H9 (cell line): ENCODE measurements around the gene GLRA1. TPM values are rescaled to one million over a fixed set of nuclear protein-coding genes. Genes with fewer than 3 reads are reported as not detected.

ENCODE experiments used
- DNase-seq: peaks from one replicate; pipeline ENCODE4 v3.0.0-alpha.2; 2017
- H2AFZ ChIP-seq: one replicate; pipeline ENCODE4 v1.6.1; 2013; ENCODE audit warnings: mild to moderate bottlenecking, low read length, control low read depth, moderate library complexity
- H2AK5ac ChIP-seq: 2 replicates; pipeline ENCODE4 v1.6.1; 2013; ENCODE audit warnings: low read length, control low read depth, mixed read lengths; ENCODE audit not compliant: insufficient read length
- H2BK120ac ChIP-seq: one replicate; pipeline ENCODE4 v1.6.1; 2013; ENCODE audit warnings: low read depth, mild to moderate bottlenecking, low read length, control low read depth, inconsistent platforms; ENCODE audit not compliant: poor library complexity, severe bottlenecking
- H2BK12ac ChIP-seq: 2 replicates; pipeline ENCODE4 v1.6.1; 2013; ENCODE audit warnings: low read length, control low read depth, mixed read lengths, low read depth; ENCODE audit not compliant: insufficient read length
- H2BK15ac ChIP-seq: 2 replicates; pipeline ENCODE4 v1.6.1; 2013; ENCODE audit warnings: low read depth, low read length, control low read depth
- H2BK20ac ChIP-seq: one replicate; pipeline ENCODE4 v1.6.1; 2013; ENCODE audit warnings: low read depth, mild to moderate bottlenecking, low read length, control low read depth, inconsistent platforms; ENCODE audit not compliant: poor library complexity, severe bottlenecking
- H2BK5ac ChIP-seq: 2 replicates; pipeline ENCODE4 v1.6.1; 2013; ENCODE audit warnings: low read length, control low read depth, mixed read lengths; ENCODE audit not compliant: insufficient read length
- H3K14ac ChIP-seq: 2 replicates; pipeline ENCODE4 v1.6.1; 2013; ENCODE audit warnings: low read length, control low read depth; ENCODE audit not compliant: insufficient read depth
- H3K18ac ChIP-seq: 2 replicates; pipeline ENCODE4 v1.6.1; 2013; ENCODE audit warnings: low read depth, mild to moderate bottlenecking, mixed read lengths, low read length, control low read depth; ENCODE audit not compliant: insufficient read length
- H3K23ac ChIP-seq: 2 replicates; pipeline ENCODE4 v1.6.1; 2013; ENCODE audit warnings: low read length, control low read depth, mixed read lengths, low read depth; ENCODE audit not compliant: insufficient read length
- H3K23me2 ChIP-seq: 2 replicates; pipeline ENCODE4 v1.6.1; 2013; ENCODE audit warnings: low read depth, mild to moderate bottlenecking, mixed read lengths, low read length, control low read depth; ENCODE audit not compliant: insufficient read length, poor library complexity, severe bottlenecking
- H3K27ac ChIP-seq: 2 replicates; pipeline ENCODE4 v1.5.1; 2013; ENCODE audit warnings: low read length, control low read depth, mixed read lengths, low read depth; ENCODE audit not compliant: insufficient read length
- H3K27me3 ChIP-seq: 2 replicates; pipeline ENCODE4 v1.6.1; 2013; ENCODE audit warnings: low read length, control low read depth, inconsistent platforms; ENCODE audit not compliant: insufficient read depth
- H3K4ac ChIP-seq: 2 replicates; pipeline ENCODE4 v1.6.1; 2013; ENCODE audit warnings: low read depth, mild to moderate bottlenecking, control low read depth, inconsistent platforms, low read length, moderate library complexity
- H3K4me1 ChIP-seq: 2 replicates; pipeline ENCODE4 v1.6.1; 2013; ENCODE audit warnings: low read length, control low read depth, inconsistent platforms; ENCODE audit not compliant: insufficient read depth
- H3K4me2 ChIP-seq: 2 replicates; pipeline ENCODE4 v1.6.1; 2013; ENCODE audit warnings: low read length, control low read depth, mixed read lengths; ENCODE audit not compliant: insufficient read length, insufficient read depth
- H3K56ac ChIP-seq: 2 replicates; pipeline ENCODE4 v1.6.1; 2013; ENCODE audit warnings: low read depth, mild to moderate bottlenecking, mixed read lengths, low read length, control low read depth; ENCODE audit not compliant: insufficient read length
- H3K79me1 ChIP-seq: 2 replicates; pipeline ENCODE4 v1.6.1; 2013; ENCODE audit warnings: low read depth, mild to moderate bottlenecking, moderate library complexity, low read length, control low read depth, inconsistent platforms; ENCODE audit not compliant: insufficient read depth, poor library complexity, severe bottlenecking
- H3K79me2 ChIP-seq: 2 replicates; pipeline ENCODE4 v1.6.1; 2013; ENCODE audit warnings: low read length, control low read depth, inconsistent platforms; ENCODE audit not compliant: insufficient read depth
- H3K9ac ChIP-seq: 2 replicates; pipeline ENCODE4 v1.6.1; 2013; ENCODE audit warnings: low read length, control low read depth, mixed read lengths; ENCODE audit not compliant: insufficient read length; ENCODE audit errors: extremely low read depth
- H3K9me3 ChIP-seq: one replicate; pipeline ENCODE4 v1.6.1; 2013; ENCODE audit warnings: low read depth, low read length, inconsistent platforms; ENCODE audit not compliant: control insufficient read depth
- H3T11ph ChIP-seq: one replicate; pipeline ENCODE4 v1.6.1; 2013; ENCODE audit warnings: mild to moderate bottlenecking, low read length, control low read depth, inconsistent platforms
- H4K20me1 ChIP-seq: one replicate; pipeline ENCODE4 v1.6.1; 2013; ENCODE audit not compliant: control insufficient read depth, insufficient read length, insufficient read depth
- H4K5ac ChIP-seq: 2 replicates; pipeline ENCODE4 v1.6.1; 2013; ENCODE audit warnings: low read depth, mild to moderate bottlenecking, mixed read lengths, low read length, control low read depth; ENCODE audit not compliant: insufficient read length
- H4K8ac ChIP-seq: replicated peaks from 2 replicates; pipeline ENCODE4 v1.6.1; 2013; ENCODE audit warnings: low read length, control low read depth, mixed read lengths, low read depth; ENCODE audit not compliant: insufficient read length
- H4K91ac ChIP-seq: 2 replicates; pipeline ENCODE4 v1.6.1; 2013; ENCODE audit warnings: low read depth, mild to moderate bottlenecking, moderate library complexity, mixed read lengths, low read length, control low read depth; ENCODE audit not compliant: insufficient read length
- H3K27ac Mint-ChIP-seq, 3 experiments: 2 replicates in 2 of 3; 3 replicates in 1 of 3; pipeline ENCODE4 v1.8.0; 2020 to 2021; ENCODE audit warnings: mixed read lengths in 3 of 3, mild to moderate bottlenecking in 1 of 3, moderate library complexity in 1 of 3
- H3K27me3 Mint-ChIP-seq: 2 replicates; pipeline ENCODE4 v1.8.0; 2021; ENCODE audit warnings: low read depth, mild to moderate bottlenecking, moderate library complexity, mixed read lengths
- H3K36me3 Mint-ChIP-seq, 3 experiments: 2 replicates in 2 of 3; 3 replicates in 1 of 3; pipeline ENCODE4 v1.8.0; 2020 to 2021; ENCODE audit warnings: low read depth in 3 of 3, mixed read lengths in 3 of 3; ENCODE audit not compliant: insufficient read depth in 1 of 3
- H3K4me1 Mint-ChIP-seq, 2 experiments: 2 replicates each; pipeline ENCODE4 v1.8.0; 2020; ENCODE audit warnings: mixed read lengths in 2 of 2
- H3K4me3 Mint-ChIP-seq, 2 experiments: 2 replicates in 1 of 2; 3 replicates in 1 of 2; pipeline ENCODE4 v1.8.0; 2020 to 2021; ENCODE audit warnings: mild to moderate bottlenecking in 2 of 2, mixed read lengths in 2 of 2, moderate library complexity in 1 of 2
- H3K9me3 Mint-ChIP-seq, 2 experiments: 2 replicates in 1 of 2; 3 replicates in 1 of 2; pipeline ENCODE4 v1.8.0; 2020; ENCODE audit warnings: mild to moderate bottlenecking in 2 of 2, mixed read lengths in 2 of 2, moderate library complexity in 1 of 2
- WGBS: extraction: QIAGEN DNeasy Blood & Tissue Kit; methylation state at CpG from one replicate; pipeline ENCODE4 v1.1.7; 2013; ENCODE audit warnings: missing lambda C conversion rate, low lambda C conversion rate, mixed read lengths; ENCODE audit not compliant: insufficient read length; ENCODE audit errors: extremely low coverage; 5-methylcytosine and 5-hydroxymethylcytosine counted together
- total RNA-seq: library from RNA; stranded (reverse); gene quantifications from 2 replicates; pipeline ENCODE4 v1.2.1, GENCODE V29; 2021
- TF ChIP-seq, protein P1 (sequence below): fragments of 200-600 bp; sonication (generic); conservative IDR thresholded peaks from 3 replicates; pipeline ENCODE4 v1.8.0; 2021; ENCODE audit warnings: antibody characterized with exemption, mild to moderate bottlenecking

The GLRA1 gene
- total RNA-seq, 1 experiment from 2014 or later = not detected

DNA sequence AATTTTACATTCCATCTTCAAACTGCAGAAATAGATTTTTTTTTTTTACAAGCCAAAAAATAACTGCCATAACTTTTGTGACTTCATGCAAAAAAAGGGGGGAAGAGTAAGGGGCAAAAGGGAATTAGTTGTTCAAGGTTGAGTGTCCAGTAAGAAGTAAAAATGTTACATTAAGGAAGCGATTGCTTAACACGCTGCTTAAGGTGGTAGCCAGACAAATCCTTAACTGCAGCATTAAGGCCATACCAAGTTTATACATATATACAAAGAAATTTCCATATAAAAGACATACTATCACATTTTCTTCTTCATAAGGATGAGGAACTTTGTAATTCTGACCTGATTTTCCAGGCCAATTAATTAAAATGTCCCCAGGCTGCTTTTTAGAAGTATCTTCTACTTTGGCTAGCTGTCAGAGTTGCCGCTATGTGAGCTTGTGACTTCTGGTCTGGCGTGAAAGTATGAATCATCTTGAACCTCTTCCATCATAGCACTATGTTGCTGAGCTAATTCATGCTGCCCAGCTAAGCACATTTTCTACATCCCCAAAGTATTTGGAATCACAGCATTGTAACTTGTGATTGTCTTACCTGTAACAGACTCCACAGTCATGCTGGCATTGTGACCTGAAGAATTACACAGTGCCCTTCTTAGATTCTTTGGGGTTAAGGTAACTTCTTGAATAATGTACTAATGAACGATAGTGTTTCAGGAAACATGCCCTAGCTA is 112.9 kb downstream of the GLRA1 start:
- Histone ChIP-seq H3K9me3 (no peaks in the 10 kb centered on the region), H4K20me1 (no peaks in the 10 kb centered on the region), H4K91ac (no peak overlapping the region), H2AK5ac (no peak overlapping the region), H3T11ph (no peak overlapping the region), H3K79me1 (no peaks in the 10 kb centered on the region), H3K79me2 (no peaks in the 10 kb centered on the region), H3K14ac (no peak overlapping the region), H2BK15ac (no peak overlapping the region), H3K4ac (no peak overlapping the region), H3K4me1 (no peaks in the 10 kb centered on the region), H3K9ac (no peak overlapping the region), H3K18ac (no peak overlapping the region), H3K23ac (no peak overlapping the region), H3K27ac (no peak overlapping the region), H2BK120ac (no peak overlapping the region), H3K56ac (no peak overlapping the region), H2AFZ (no peak overlapping the region), H2BK12ac (no peak overlapping the region), H2BK20ac (no peak overlapping the region), H3K27me3 (no peaks in the 10 kb centered on the region), H3K4me2 (no peak overlapping the region), H4K5ac (no peak overlapping the region), H2BK5ac (no peak overlapping the region), H4K8ac (no peak overlapping the region), H3K23me2 (no peaks in the 10 kb centered on the region)
- H3K4me3 Mint-ChIP-seq = no peak overlapping the region
- no CpG with 5 or more reads among the region's 5 CpGs for WGBS
- H3K4me1 Mint-ChIP-seq = peaks cover 4 to 12% of the 10 kb centered on the region in 2 experiments; a peak in 2 of 4 replicates
- TF ChIP-seq, protein P1, sequence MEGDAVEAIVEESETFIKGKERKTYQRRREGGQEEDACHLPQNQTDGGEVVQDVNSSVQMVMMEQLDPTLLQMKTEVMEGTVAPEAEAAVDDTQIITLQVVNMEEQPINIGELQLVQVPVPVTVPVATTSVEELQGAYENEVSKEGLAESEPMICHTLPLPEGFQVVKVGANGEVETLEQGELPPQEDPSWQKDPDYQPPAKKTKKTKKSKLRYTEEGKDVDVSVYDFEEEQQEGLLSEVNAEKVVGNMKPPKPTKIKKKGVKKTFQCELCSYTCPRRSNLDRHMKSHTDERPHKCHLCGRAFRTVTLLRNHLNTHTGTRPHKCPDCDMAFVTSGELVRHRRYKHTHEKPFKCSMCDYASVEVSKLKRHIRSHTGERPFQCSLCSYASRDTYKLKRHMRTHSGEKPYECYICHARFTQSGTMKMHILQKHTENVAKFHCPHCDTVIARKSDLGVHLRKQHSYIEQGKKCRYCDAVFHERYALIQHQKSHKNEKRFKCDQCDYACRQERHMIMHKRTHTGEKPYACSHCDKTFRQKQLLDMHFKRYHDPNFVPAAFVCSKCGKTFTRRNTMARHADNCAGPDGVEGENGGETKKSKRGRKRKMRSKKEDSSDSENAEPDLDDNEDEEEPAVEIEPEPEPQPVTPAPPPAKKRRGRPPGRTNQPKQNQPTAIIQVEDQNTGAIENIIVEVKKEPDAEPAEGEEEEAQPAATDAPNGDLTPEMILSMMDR = no peak
- no peak for DNase-seq
- H3K9me3 Mint-ChIP-seq = no peaks in the 10 kb centered on the region
- no peak overlapping the region for H3K27ac Mint-ChIP-seq
- H3K36me3 Mint-ChIP-seq = peaks cover 29 to 78% (median 51%) of the 10 kb centered on the region in 3 experiments; a peak in 6 of 7 replicates
- H3K27me3 Mint-ChIP-seq = no peaks in the 10 kb centered on the region
